PC-3 (cell line): ENCODE measurements around the gene TMED4. TPM values are rescaled to one million over a fixed set of nuclear protein-coding genes. Genes with fewer than 3 reads are reported as not detected.
A peak's percentile ranks its signal among the peaks of the same experiment; 100 is the strongest.
"Not testable (repeated sequence)": the region's sequence is repeated elsewhere in the genome, so short reads cannot be mapped to it uniquely, and the experiment has no call there.

Experiments
- ATAC-seq: fragments of 200-7000 bp; cut with Tn5 transposase; 2 replicates; pipeline ENCODE4 v1.9.1; 2020; ENCODE audit warnings: mild to moderate bottlenecking, moderate library complexity
- BruUV-seq: library from RNA; stranded (reverse); fragments of 400-500 nt; replicated peaks from 2 replicates; lab custom pipeline; 2021; lab: Mats Ljungman, UMichigan
- CTCF ChIA-PET: fragments of 300-600 bp; sonication (Branson Sonifier 250); formaldehyde crosslinking; loops from one replicate; lab custom pipeline; 2022; ENCODE audit warnings: antibody characterized with exemption; lab: Charles Lee
- POLR2A ChIA-PET: fragments of 300-600 bp; sonication (Branson Sonifier 250); formaldehyde crosslinking; loops from one replicate; lab custom pipeline; 2022; ENCODE audit warnings: antibody characterized with exemption; ENCODE audit not compliant: unreplicated experiment; lab: Charles Lee
- DNase-seq: peaks from one replicate; pipeline ENCODE4 v3.0.0-alpha.2; 2015
- H2AFZ ChIP-seq: fragments of 300-600 bp; sonication (generic); 2 replicates; pipeline ENCODE4 v1.6.0; 2016; ENCODE audit warnings: antibody characterized with exemption, low read length
- H3F3A ChIP-seq: fragments of 300-600 bp; sonication (generic); one replicate; pipeline ENCODE4 v1.6.0; 2017; ENCODE audit warnings: antibody characterized with exemption, low read length, control low read depth, mild to moderate bottlenecking; ENCODE audit not compliant: unreplicated experiment
- H3K27ac ChIP-seq: fragments of 300-600 bp; sonication (generic); 2 replicates; pipeline ENCODE4 v1.5.1; 2016; ENCODE audit warnings: mild to moderate bottlenecking, low read length
- H3K27me3 ChIP-seq: fragments of 300-600 bp; sonication (generic); 2 replicates; pipeline ENCODE4 v1.6.1; 2016; ENCODE audit warnings: low read length, mixed read lengths
- H3K36me3 ChIP-seq: fragments of 300-600 bp; sonication (generic); 2 replicates; pipeline ENCODE4 v1.6.1; 2016; ENCODE audit warnings: low read depth, mixed run types, low read length, mixed read lengths
- H3K4me1 ChIP-seq: fragments of 300-600 bp; sonication (generic); 2 replicates; pipeline ENCODE4 v1.5.1; 2016; ENCODE audit warnings: low read length; ENCODE audit not compliant: insufficient read depth
- H3K4me2 ChIP-seq: fragments of 300-600 bp; sonication (generic); 2 replicates; pipeline ENCODE4 v1.6.0; 2016; ENCODE audit warnings: low read length
- H3K4me3 ChIP-seq: fragments of 300-600 bp; sonication (generic); 2 replicates; pipeline ENCODE4 v1.5.1; 2016; ENCODE audit warnings: mild to moderate bottlenecking, low read length, mixed read lengths
- H3K79me2 ChIP-seq: fragments of 300-600 bp; sonication (generic); 2 replicates; pipeline ENCODE4 v1.6.1; 2017; ENCODE audit warnings: low read length, mixed read lengths
- H3K9ac ChIP-seq: fragments of 300-600 bp; sonication (generic); 2 replicates; pipeline ENCODE4 v1.6.0; 2016; ENCODE audit warnings: mild to moderate bottlenecking, low read length
- H3K9me2 ChIP-seq: fragments of 300-600 bp; sonication (generic); replicated peaks from 2 replicates; pipeline ENCODE4 v1.6.1; 2016; ENCODE audit warnings: mixed run types, low read length, mixed read lengths
- H3K9me3 ChIP-seq: fragments of 300-600 bp; sonication (generic); 2 replicates; pipeline ENCODE4 v1.6.1; 2016; ENCODE audit warnings: low read length, mixed read lengths
- H4K20me1 ChIP-seq: fragments of 300-600 bp; sonication (generic); 2 replicates; pipeline ENCODE4 v1.6.1; 2016; ENCODE audit warnings: low read length, mixed read lengths
- CTCF ChIP-seq: fragments of 300-600 bp; sonication (generic); conservative IDR thresholded peaks from 2 replicates; pipeline ENCODE4 v1.5.1; 2017; ENCODE audit warnings: antibody characterized with exemption, low read depth, mild to moderate bottlenecking, low read length
- EZH2 ChIP-seq: fragments of 300-600 bp; sonication (generic); IDR thresholded peaks from one replicate; pipeline ENCODE4 v1.6.1; 2017; ENCODE audit warnings: antibody characterized with exemption, mild to moderate bottlenecking, low read length; ENCODE audit not compliant: unreplicated experiment
- EZH2phosphoT487 ChIP-seq: fragments of 300-600 bp; sonication (generic); IDR thresholded peaks from 2 replicates; pipeline ENCODE4 v1.6.1; 2018; ENCODE audit warnings: mild to moderate bottlenecking, antibody characterized with exemption, low read length, borderline replicate concordance
- intact Hi-C: fragments of 100-400 bp; cut with micrococcal nuclease; formaldehyde crosslinking; loops from 2 replicates; pipeline ENCODE4 v1.9.0; 2023
- total RNA-seq: library from RNA; depleted of rRNA; stranded (reverse); fragments of >200 nt; gene quantifications from 2 replicates; pipeline ENCODE4 v1.2.3, GENCODE V29; 2014

TMED4 gene
- total RNA-seq, 1 experiment from 2014 or later = 80.0 TPM

- H3K9ac ChIP-seq = no peak overlapping the region
- no peaks in the 10 kb centered on the region for H3K9me2 ChIP-seq
- BruUV-seq = no TSS peak
- ChIA-PET CTCF (no interaction called here), POLR2A (no interaction called here)
- no peak for TF ChIP-seq EZH2phosphoT487
- TF ChIP-seq EZH2 = no peak
- TF ChIP-seq CTCF = no peak
- no peaks in the 10 kb centered on the region for H3K27me3 ChIP-seq
- no peaks in the 10 kb centered on the region; the same call in 1 of the 2 replicates for H3K4me1 ChIP-seq
- no peaks in the 10 kb centered on the region for H3K36me3 ChIP-seq
- no peak overlapping the region for H3K4me2 ChIP-seq
- no peak overlapping the region for H3K27ac ChIP-seq
- no peaks in the 10 kb centered on the region for H4K20me1 ChIP-seq
- intact Hi-C loops = no loop called here
- no peak overlapping the region for H2AFZ ChIP-seq
- H3F3A ChIP-seq = no peaks in the 10 kb centered on the region
- ATAC-seq = no peak
- no peak overlapping the region for H3K4me3 ChIP-seq
- no peaks in the 10 kb centered on the region for H3K79me2 ChIP-seq
- DNase-seq = no peak
- no peaks in the 10 kb centered on the region for H3K9me3 ChIP-seq
These were observed 17.2 kb upstream of the TMED4 start for GRCh38 chr7:44599222-44599621.

DNA sequence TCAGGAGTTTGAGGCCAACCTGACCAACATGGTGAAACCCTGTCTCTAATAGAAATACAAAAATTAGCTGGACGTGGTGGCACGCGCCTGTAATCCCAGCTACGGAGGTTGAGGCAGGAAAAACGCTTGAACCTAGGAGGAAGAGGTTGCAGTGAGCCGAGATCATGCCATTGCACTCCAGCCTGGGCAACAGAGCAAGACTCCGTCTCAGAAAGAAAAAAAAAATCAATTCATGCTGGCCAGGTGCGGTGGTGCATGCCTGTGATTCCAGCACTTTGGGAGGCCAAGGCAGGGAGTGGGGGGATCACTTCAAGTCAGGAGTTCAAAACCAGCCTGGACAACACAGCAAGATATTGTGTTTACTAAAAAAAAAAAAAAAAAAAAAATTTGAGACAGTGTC is 15.2 kb upstream of the TMED4 start:
- intact Hi-C loops, H2AFZ ChIP-seq, H3K79me2 ChIP-seq, H3K4me2 ChIP-seq, H3F3A ChIP-seq, DNase-seq, H3K36me3 ChIP-seq, H3K4me1 ChIP-seq, H3K4me3 ChIP-seq, H3K9ac ChIP-seq, H3K9me2 ChIP-seq, BruUV-seq, ATAC-seq, POLR2A ChIA-PET, H3K27ac ChIP-seq, H3K27me3 ChIP-seq, CTCF ChIA-PET, H4K20me1 ChIP-seq, H3K9me3 ChIP-seq: not testable (repeated sequence)

DNA sequence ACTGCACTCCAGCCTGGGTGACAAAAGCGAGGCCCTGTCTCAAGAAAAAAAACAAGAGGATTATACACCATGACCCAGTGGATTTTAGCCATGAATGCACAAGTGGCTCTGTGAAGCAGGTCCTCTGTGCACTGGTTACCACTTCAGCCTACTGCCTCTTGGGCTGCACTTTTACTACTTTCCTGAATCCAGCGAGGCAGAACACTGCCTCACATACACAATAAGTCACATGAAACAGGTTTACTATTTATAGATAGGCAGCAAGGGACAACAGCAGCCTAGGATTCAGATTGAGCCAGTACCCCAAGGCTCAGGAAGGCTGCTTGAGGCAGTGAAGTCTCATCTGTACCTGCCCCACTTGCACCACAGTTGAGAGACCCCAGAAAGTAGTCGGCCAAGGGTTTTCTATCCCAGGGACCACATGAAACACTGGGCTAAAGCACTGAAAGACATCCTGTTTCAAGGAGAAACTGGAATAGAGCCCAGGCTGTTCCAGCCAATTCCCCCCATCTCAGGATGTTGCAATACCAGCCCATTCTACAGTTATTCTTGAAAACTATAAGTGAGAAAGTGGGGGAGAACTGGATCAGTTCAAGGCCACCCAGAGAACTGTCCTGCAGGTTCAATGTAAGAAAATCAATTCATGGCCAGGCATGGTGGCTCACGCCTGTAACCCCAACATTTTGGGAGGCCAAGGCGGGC is 14.1 kb upstream of the TMED4 start:
- TF ChIP-seq CTCF (no peak), EZH2phosphoT487 (no peak), EZH2 (no peak)
- no peak overlapping the region for H3K4me2 ChIP-seq
- H3K27ac ChIP-seq = no peak overlapping the region
- ATAC-seq (no peak), DNase-seq (no peak)
- H3F3A ChIP-seq = no peaks in the 10 kb centered on the region
- no peak overlapping the region for H3K4me3 ChIP-seq
- H3K27me3 ChIP-seq = no peaks in the 10 kb centered on the region
- BruUV-seq = no TSS peak
- POLR2A ChIA-PET = no interaction called here
- H3K9ac ChIP-seq = no peak overlapping the region
- H3K36me3 ChIP-seq = no peaks in the 10 kb centered on the region
- CTCF ChIA-PET = no interaction called here
- H3K79me2 ChIP-seq = no peaks in the 10 kb centered on the region
- intact Hi-C loops = no loop called here
- H3K4me1 ChIP-seq = no peaks in the 10 kb centered on the region
- no peaks in the 10 kb centered on the region for H3K9me2 ChIP-seq
- H4K20me1 ChIP-seq = no peaks in the 10 kb centered on the region
- no peaks in the 10 kb centered on the region for H3K9me3 ChIP-seq
- H2AFZ ChIP-seq = 0 out of 2 replicates have a peak overlapping the region, but pooled peaks have one; percentile 10
